Progenitor cell of endocrine pancreas (in vitro differentiated cells): ENCODE data around the gene ALDH1A3. TPM values are rescaled to one million over a fixed set of nuclear protein-coding genes. Genes with fewer than 3 reads are reported as not detected.

Source experiments
- DNase-seq: peaks from one replicate; pipeline ENCODE4 v3.0.0; 2021; ENCODE audit warnings: low spot score; ENCODE audit not compliant: unreplicated experiment
- H3K27ac Mint-ChIP-seq: 2 replicates; pipeline ENCODE4 v1.8.0; 2021; ENCODE audit warnings: mild to moderate bottlenecking, moderate library complexity, mixed read lengths
- H3K27me3 Mint-ChIP-seq: 2 replicates; pipeline ENCODE4 v1.8.0; 2021; ENCODE audit warnings: mixed read lengths
- H3K36me3 Mint-ChIP-seq: 2 replicates; pipeline ENCODE4 v1.8.0; 2022; ENCODE audit warnings: mixed read lengths; ENCODE audit not compliant: insufficient read depth
- H3K4me1 Mint-ChIP-seq: 2 replicates; pipeline ENCODE4 v1.8.0; 2021; ENCODE audit warnings: low read depth, mixed read lengths
- H3K4me3 Mint-ChIP-seq: 2 replicates; pipeline ENCODE4 v1.8.0; 2021; ENCODE audit warnings: low read depth, mild to moderate bottlenecking, moderate library complexity, mixed read lengths
- H3K9me3 Mint-ChIP-seq: 2 replicates; pipeline ENCODE4 v1.8.0; 2021; ENCODE audit warnings: low read depth, mixed read lengths
- total RNA-seq: library from RNA; stranded (reverse); gene quantifications from 2 replicates; pipeline ENCODE4 v1.2.1, GENCODE V29; 2021
- TF ChIP-seq, protein P1 (sequence below): fragments of 200-600 bp; sonication (generic); IDR thresholded peaks from one replicate; pipeline ENCODE4 v1.5.0; 2021; ENCODE audit warnings: antibody characterized with exemption, mild to moderate bottlenecking; ENCODE audit not compliant: unreplicated experiment

The ALDH1A3 gene
- total RNA-seq, 1 donor from 2014 or later = 0.41 TPM

GRCh38 chr15:100853676-100854440, 25.8 kb upstream of the ALDH1A3 start:
- TF ChIP-seq, protein P1, sequence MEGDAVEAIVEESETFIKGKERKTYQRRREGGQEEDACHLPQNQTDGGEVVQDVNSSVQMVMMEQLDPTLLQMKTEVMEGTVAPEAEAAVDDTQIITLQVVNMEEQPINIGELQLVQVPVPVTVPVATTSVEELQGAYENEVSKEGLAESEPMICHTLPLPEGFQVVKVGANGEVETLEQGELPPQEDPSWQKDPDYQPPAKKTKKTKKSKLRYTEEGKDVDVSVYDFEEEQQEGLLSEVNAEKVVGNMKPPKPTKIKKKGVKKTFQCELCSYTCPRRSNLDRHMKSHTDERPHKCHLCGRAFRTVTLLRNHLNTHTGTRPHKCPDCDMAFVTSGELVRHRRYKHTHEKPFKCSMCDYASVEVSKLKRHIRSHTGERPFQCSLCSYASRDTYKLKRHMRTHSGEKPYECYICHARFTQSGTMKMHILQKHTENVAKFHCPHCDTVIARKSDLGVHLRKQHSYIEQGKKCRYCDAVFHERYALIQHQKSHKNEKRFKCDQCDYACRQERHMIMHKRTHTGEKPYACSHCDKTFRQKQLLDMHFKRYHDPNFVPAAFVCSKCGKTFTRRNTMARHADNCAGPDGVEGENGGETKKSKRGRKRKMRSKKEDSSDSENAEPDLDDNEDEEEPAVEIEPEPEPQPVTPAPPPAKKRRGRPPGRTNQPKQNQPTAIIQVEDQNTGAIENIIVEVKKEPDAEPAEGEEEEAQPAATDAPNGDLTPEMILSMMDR = no peak
- Mint-ChIP-seq H3K4me1 (no peaks in the 10 kb centered on the region), H3K36me3 (no peaks in the 10 kb centered on the region), H3K27ac (no peak overlapping the region), H3K9me3 (no peaks in the 10 kb centered on the region), H3K4me3 (no peak overlapping the region), H3K27me3 (peaks cover 10% of the 10 kb centered on the region)
- DNase-seq = no peak

GRCh38 chr15:100856867-100857266, 22.8 kb upstream of the ALDH1A3 start:
- Mint-ChIP-seq H3K4me3 (no peak overlapping the region), H3K9me3 (no peaks in the 10 kb centered on the region), H3K27ac (no peak overlapping the region), H3K36me3 (no peaks in the 10 kb centered on the region), H3K4me1 (no peaks in the 10 kb centered on the region), H3K27me3 (peaks cover 8% of the 10 kb centered on the region)
- DNase-seq = no peak
- TF ChIP-seq, protein P1 = no peak

DNA sequence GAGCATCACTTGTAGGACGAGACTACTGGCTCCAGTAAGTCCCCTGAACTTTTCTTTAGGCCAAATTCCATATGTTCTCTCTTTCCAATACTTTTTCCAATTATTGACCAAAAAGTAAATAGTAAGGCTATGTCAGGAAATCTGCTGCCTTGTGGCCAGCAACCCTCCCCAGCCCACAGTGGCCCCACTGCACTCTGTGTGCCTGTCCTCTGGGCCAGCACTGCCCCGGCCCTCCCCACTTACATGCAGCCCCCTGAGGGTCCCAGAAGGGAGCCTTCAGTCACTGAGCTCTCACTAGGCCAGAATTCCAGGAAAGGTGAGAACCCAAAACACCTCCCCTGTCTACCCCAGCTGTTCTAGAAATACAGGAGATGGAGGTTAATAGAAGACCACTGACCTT, 21.3 kb upstream of the ALDH1A3 start:
- no peak overlapping the region for H3K4me3 Mint-ChIP-seq
- no peaks in the 10 kb centered on the region for H3K9me3 Mint-ChIP-seq
- TF ChIP-seq, protein P1 = no peak
- no peak for DNase-seq
- no peaks in the 10 kb centered on the region for H3K36me3 Mint-ChIP-seq
- no peaks in the 10 kb centered on the region for H3K4me1 Mint-ChIP-seq
- peaks cover 8% of the 10 kb centered on the region for H3K27me3 Mint-ChIP-seq
- no peak overlapping the region for H3K27ac Mint-ChIP-seq

GRCh38 chr15:100859970-100860828, 19.4 kb upstream of the ALDH1A3 start:
- TF ChIP-seq, protein P1 = no peak
- DNase-seq = no peak
- H3K36me3 Mint-ChIP-seq = no peaks in the 10 kb centered on the region
- peaks cover 24% of the 10 kb centered on the region for H3K27me3 Mint-ChIP-seq
- no peaks in the 10 kb centered on the region for H3K4me1 Mint-ChIP-seq
- H3K27ac Mint-ChIP-seq = no peak overlapping the region
- H3K9me3 Mint-ChIP-seq = no peaks in the 10 kb centered on the region
- H3K4me3 Mint-ChIP-seq = no peak overlapping the region

- DNase-seq = no peak
- TF ChIP-seq, protein P1 = no peak
- no peak overlapping the region for H3K27ac Mint-ChIP-seq
- H3K4me3 Mint-ChIP-seq = no peak overlapping the region
- no peaks in the 10 kb centered on the region for H3K9me3 Mint-ChIP-seq
- H3K36me3 Mint-ChIP-seq = no peaks in the 10 kb centered on the region
- peaks cover 22% of the 10 kb centered on the region for H3K27me3 Mint-ChIP-seq
- no peaks in the 10 kb centered on the region for H3K4me1 Mint-ChIP-seq
These were observed 18.7 kb upstream of the ALDH1A3 start for GRCh38 chr15:100860829-100861510.
